H1 (cell line): ENCODE results near the gene WNT7A.

Experiments used
- CBX8 ChIP-seq: fragments of 300-800, 300-1000 bp; sonication (generic); IDR thresholded peaks from 2 replicates; pipeline ENCODE4 v1.7.1; 2016; ENCODE audit warnings: low read depth, low read length, borderline replicate concordance
- CEBPB ChIP-seq: IDR thresholded peaks from 2 replicates; pipeline ENCODE4 v1.6.1; 2012; ENCODE audit warnings: low read depth, low read length
- CHD2 ChIP-seq: IDR thresholded peaks from 2 replicates; pipeline ENCODE4 v1.6.1; 2012; ENCODE audit warnings: low read length, improper control_type of control experiment
- EZH2 ChIP-seq: fragments of 200-600 bp; sonication (generic); IDR thresholded peaks from 2 replicates; pipeline ENCODE4 v1.7.1; 2012; ENCODE audit warnings: low read depth, mild to moderate bottlenecking, moderate library complexity, low read length, inconsistent platforms; ENCODE audit not compliant: severe bottlenecking
- POLR2A ChIP-seq, 2 experiments: IDR thresholded peaks; 1 replicate in 1 of 2; 2 replicates in 1 of 2; pipeline ENCODE4 v1.6.1; 2011; ENCODE audit warnings: low read depth in 2 of 2, low read length in 2 of 2, mild to moderate bottlenecking in 2 of 2; ENCODE audit errors: control extremely low read depth in 1 of 2
- SIN3A ChIP-seq, 2 experiments: IDR thresholded peaks in 1 of 2; conservative IDR thresholded peaks in 1 of 2; 2 replicates each; pipeline ENCODE4 v1.6.1; 2011 to 2012; ENCODE audit warnings: low read length in 2 of 2, improper control_type of control experiment in 1 of 2, low read depth in 1 of 2, mild to moderate bottlenecking in 1 of 2
- TAF1 ChIP-seq: IDR thresholded peaks from 2 replicates; pipeline ENCODE4 v1.6.1; 2011; ENCODE audit warnings: mild to moderate bottlenecking, low read depth, low read length
- YY1 ChIP-seq: IDR thresholded peaks from 2 replicates; pipeline ENCODE4 v1.6.1; 2011; ENCODE audit warnings: low read depth, mild to moderate bottlenecking, low read length
- TF ChIP-seq, protein P1 (sequence below): IDR thresholded peaks from 2 replicates; pipeline ENCODE4 v1.6.1; 2011; ENCODE audit warnings: low read depth, mild to moderate bottlenecking, low read length; ENCODE audit not compliant: insufficient read depth
- TF ChIP-seq, protein P2 (sequence below): IDR thresholded peaks from 2 replicates; pipeline ENCODE4 v1.6.1; 2011; ENCODE audit warnings: low read length, improper control_type of control experiment

DNA sequence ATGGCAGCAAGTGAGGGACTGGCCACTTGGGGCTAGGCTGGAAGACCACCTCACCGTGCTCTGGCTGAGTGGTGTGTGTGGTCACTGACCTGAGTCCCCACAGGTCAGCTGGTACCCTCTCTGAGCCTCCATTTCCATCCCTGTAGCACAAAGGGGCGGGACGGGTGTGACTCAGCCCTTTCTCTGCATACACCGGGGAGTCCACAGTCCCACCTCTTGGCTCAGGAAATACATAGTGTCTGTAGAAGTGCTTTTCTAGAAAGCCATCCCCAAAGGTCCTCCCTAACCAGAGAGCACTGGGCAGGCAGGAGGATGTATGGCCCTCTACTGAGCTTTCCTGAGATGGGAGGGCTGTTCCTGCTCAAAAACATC lies 27.2 kb downstream of the WNT7A start:
- TF ChIP-seq CEBPB (no peak), YY1 (no peak), CHD2 (no peak), EZH2 (no peak), SIN3A (conservative IDR thresholded peaks at IDR 0.05 in 1 of 2, IDR thresholded peaks at IDR 0.05 in 1 of 2; ENCODE audit: low read depth in 1 of 2, low read length in 2 of 2) (no peak), POLR2A (IDR thresholded peaks at IDR 0.05; ENCODE audit: control extremely low read depth in 1 of 2, low read depth in 2 of 2, low read length in 2 of 2) (no peak), TAF1 (no peak), CBX8 (no peak)
- TF ChIP-seq, protein P1, sequence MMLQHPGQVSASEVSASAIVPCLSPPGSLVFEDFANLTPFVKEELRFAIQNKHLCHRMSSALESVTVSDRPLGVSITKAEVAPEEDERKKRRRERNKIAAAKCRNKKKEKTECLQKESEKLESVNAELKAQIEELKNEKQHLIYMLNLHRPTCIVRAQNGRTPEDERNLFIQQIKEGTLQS, result no peak
- TF ChIP-seq, protein P2, sequence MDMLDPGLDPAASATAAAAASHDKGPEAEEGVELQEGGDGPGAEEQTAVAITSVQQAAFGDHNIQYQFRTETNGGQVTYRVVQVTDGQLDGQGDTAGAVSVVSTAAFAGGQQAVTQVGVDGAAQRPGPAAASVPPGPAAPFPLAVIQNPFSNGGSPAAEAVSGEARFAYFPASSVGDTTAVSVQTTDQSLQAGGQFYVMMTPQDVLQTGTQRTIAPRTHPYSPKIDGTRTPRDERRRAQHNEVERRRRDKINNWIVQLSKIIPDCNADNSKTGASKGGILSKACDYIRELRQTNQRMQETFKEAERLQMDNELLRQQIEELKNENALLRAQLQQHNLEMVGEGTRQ, result no peak
